PC-3 (cell line): ENCODE data around the gene SUSD2.

Experiments
- CTCF ChIP-seq: fragments of 300-600 bp; sonication (generic); conservative IDR thresholded peaks from 2 replicates; pipeline ENCODE4 v1.5.1; 2017; ENCODE audit warnings: antibody characterized with exemption, low read depth, mild to moderate bottlenecking, low read length
- EZH2 ChIP-seq: fragments of 300-600 bp; sonication (generic); IDR thresholded peaks from one replicate; pipeline ENCODE4 v1.6.1; 2017; ENCODE audit warnings: antibody characterized with exemption, mild to moderate bottlenecking, low read length; ENCODE audit not compliant: unreplicated experiment
- EZH2phosphoT487 ChIP-seq: fragments of 300-600 bp; sonication (generic); IDR thresholded peaks from 2 replicates; pipeline ENCODE4 v1.6.1; 2018; ENCODE audit warnings: mild to moderate bottlenecking, antibody characterized with exemption, low read length, borderline replicate concordance

DNA sequence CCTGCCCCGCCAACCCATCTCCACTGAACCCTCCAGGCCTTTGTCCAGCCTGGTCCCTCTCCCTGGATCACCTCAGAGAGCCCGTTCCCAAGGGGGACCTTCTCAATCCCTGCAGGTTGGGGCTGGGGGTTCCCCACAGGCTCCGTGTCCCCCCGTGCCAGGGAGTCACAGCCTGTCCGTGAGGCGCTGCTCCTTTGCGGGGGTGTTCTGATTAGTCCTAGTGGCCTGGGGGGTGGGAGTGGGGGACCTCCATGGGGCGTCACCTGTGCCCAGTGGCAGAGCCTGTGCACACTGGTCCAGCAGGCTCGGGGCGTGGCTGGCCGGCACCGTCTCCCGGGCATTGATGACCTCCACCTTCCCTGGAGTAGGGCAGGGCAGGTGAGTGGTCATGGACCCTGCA is 51.9 kb downstream of the SUSD2 start:
- no peak for TF ChIP-seq CTCF
- TF ChIP-seq EZH2: no peak
- no peak for TF ChIP-seq EZH2phosphoT487
